Left lung (tissue), 10 donors: Measurements from ENCODE around the gene TRIM65. TPM values are rescaled to one million over a fixed set of nuclear protein-coding genes. Genes with fewer than 3 reads are reported as not detected.

Source experiments
- ATAC-seq: fragments of 200-7000 bp; cut with Tn5 transposase; one replicate; pipeline ENCODE4 v1.9.1; 2020; ENCODE audit warnings: moderate library complexity
- DNase-seq, 4 donors: peaks; one replicate each; pipeline ENCODE4 v3.0.0-alpha.2; 2013 to 2020
- H3K27ac ChIP-seq, 2 donors: fragments of 200-600 bp; sonication (generic) in 1 of 2; one replicate each; pipeline versions ENCODE4 v1.5.0 to v1.8.0; 2020 to 2021
- H3K27me3 ChIP-seq, 2 donors: fragments of 200-600 bp; sonication (generic) in 1 of 2; one replicate each; pipeline versions ENCODE4 v1.5.0 to v1.8.0; 2020 to 2021
- H3K36me3 ChIP-seq, 2 donors: fragments of 200-600 bp; sonication (generic) in 1 of 2; one replicate each; pipeline versions ENCODE4 v1.5.0 to v1.8.0; 2020 to 2021
- H3K4me1 ChIP-seq, 2 donors: fragments of 200-600 bp; one replicate each; pipeline ENCODE4 v1.8.0; 2021
- H3K4me3 ChIP-seq, 2 donors: fragments of 200-600 bp; sonication (generic) in 1 of 2; one replicate each; pipeline versions ENCODE4 v1.5.0 to v1.8.0; 2020 to 2021; ENCODE audit warnings: mild to moderate bottlenecking in 1 of 2
- H3K9me3 ChIP-seq, 2 donors: fragments of 200-600 bp; sonication (generic) in 1 of 2; one replicate each; pipeline versions ENCODE4 v1.5.0 to v1.8.0; 2020 to 2021
- intact Hi-C, 2 donors: fragments of 100-400 bp; cut with DNase I; formaldehyde crosslinking; loops; one replicate each; pipeline versions ENCODE4 v1.11.2 to v1.14.2; 2022
- polyA plus RNA-seq, 6 donors: library from polyadenylated mRNA; unstranded; fragments of 120-200 nt; gene quantifications; one replicate each; pipeline ENCODE4 v1.2.1, GENCODE V29; 2013; ENCODE audit not compliant: insufficient read length in 6 of 6
- total RNA-seq, 2 donors: library from RNA; stranded (reverse); fragmentation: NEBNext Ultra II Directional; extraction: Animal tissue kit (Norgen Biotek cat#: 25700); gene quantifications; one replicate each; pipeline ENCODE4 v1.2.1, GENCODE V29; 2021
- TF ChIP-seq, protein P1 (sequence below), 2 donors: fragments of 200-600 bp; sonication (generic) in 1 of 2; IDR thresholded peaks; one replicate each; pipeline versions ENCODE4 v1.5.0 to v1.8.0; 2021; ENCODE audit warnings: antibody characterized with exemption in 2 of 2
- donor health status: DM: no; HTN: yes; CAD: no.
- donor health status: DM: no; HTN: no; CAD: no.

TRIM65 gene
- total and polyA plus RNA-seq, 8 donors = 15.8 to 35.1 (median 20.0) TPM

DNA sequence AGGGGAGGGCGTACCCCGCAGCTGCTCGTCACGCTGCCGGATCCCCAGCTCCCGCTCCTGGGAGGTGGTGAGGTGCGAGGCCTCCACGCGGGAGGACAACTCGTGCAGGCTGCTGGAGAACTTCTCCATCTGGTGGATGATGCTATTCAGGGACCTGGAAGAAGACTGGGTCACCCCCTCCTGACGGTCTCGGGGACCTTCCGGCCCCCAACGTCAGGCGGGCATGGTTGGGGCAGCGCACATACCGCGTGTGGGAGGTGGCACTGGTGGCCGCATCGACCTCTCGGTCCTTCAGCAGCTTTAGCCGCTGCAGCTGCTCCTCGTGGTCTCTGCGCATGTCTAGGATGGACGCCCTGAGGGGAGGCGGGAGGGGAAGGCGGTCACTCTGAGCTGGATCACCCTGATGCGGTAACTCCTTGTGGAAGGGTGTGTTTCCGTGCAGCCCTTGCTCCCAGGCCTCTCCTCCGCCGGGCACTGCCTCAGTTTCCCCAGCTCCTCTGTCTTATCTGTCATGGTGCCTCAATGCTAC is 21.2 kb upstream of the TRIM65 start:
- intact Hi-C loops = no loop called here
- TF ChIP-seq, protein P1, sequence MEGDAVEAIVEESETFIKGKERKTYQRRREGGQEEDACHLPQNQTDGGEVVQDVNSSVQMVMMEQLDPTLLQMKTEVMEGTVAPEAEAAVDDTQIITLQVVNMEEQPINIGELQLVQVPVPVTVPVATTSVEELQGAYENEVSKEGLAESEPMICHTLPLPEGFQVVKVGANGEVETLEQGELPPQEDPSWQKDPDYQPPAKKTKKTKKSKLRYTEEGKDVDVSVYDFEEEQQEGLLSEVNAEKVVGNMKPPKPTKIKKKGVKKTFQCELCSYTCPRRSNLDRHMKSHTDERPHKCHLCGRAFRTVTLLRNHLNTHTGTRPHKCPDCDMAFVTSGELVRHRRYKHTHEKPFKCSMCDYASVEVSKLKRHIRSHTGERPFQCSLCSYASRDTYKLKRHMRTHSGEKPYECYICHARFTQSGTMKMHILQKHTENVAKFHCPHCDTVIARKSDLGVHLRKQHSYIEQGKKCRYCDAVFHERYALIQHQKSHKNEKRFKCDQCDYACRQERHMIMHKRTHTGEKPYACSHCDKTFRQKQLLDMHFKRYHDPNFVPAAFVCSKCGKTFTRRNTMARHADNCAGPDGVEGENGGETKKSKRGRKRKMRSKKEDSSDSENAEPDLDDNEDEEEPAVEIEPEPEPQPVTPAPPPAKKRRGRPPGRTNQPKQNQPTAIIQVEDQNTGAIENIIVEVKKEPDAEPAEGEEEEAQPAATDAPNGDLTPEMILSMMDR (IDR thresholded peaks at IDR 0.05) = no peak
- Histone ChIP-seq H3K9me3 (no peaks in the 10 kb centered on the region), H3K27ac (no peak overlapping the region), H3K4me1 (no peaks in the 10 kb centered on the region), H3K4me3 (no peak overlapping the region), H3K36me3 (peaks cover 0 to 20% of the 10 kb centered on the region in 2 donors), H3K27me3 (no peaks in the 10 kb centered on the region)
- no peak for ATAC-seq
- DNase-seq = no peak

DNA sequence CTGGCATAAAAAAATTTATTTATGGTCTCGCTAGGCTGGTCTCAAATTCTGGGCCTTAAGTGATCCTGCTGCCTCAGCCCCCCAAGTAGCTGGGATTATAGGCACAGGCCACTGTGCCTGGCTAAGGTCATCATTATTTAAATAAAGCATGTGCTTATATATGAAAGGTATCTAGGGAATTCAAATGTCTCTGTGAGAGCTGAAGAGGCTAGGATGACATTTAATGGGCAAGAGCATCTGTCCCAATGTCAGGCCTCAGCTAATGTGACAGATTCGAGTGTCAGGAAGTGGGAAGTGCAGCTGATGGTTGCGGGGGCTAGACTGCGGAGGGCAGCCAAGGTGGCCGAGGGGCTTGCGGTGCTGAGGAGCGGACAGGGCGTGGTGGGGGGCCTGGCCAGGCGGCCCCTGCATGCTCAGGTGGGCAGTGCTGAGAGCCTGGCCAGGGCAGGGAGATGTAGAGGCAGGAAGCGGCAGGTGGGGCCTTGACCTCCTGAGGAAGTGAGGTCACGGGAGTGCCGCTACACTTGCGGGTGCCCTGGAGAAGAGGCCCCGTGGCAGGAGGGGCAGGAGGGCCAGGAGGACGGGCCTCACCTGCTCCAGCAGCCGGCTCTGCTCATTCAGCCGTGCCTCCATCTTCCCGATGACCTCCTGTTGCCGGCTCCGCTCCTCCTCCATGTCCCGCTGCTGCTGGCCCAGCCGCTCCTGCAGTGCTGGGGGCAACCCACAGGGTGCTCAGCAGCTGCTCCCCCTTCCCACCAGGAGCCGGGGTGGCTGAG is 20.6 kb upstream of the TRIM65 start:
- ATAC-seq (no peak), DNase-seq (no peak)
- Histone ChIP-seq H3K36me3 (peaks cover 0 to 20% of the 10 kb centered on the region in 2 donors), H3K9me3 (no peaks in the 10 kb centered on the region), H3K4me3 (no peak overlapping the region), H3K27ac (no peak overlapping the region), H3K27me3 (no peaks in the 10 kb centered on the region), H3K4me1 (no peaks in the 10 kb centered on the region)
- intact Hi-C loops = no loop called here
- TF ChIP-seq, protein P1 (IDR thresholded peaks at IDR 0.05) = no peak

DNA sequence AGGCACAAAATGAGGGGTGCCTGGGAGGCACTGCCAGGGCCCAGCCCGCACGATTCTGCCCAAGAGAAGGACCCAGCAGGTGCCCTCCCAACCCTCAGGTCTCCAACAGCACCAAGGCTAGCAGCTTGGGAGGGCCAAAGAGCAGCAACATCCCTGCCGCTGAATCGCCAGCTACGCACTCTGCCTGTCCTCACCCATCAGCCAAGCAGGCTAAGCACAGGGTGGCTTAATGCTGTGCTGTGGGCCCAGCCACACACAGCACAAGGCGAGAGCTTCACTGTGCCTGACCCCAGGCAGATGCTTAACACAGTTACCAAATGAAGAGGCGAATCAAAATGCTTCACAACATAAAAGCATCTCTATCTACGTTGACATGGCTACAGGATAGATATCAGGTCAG is 18.5 kb upstream of the TRIM65 start:
- peaks cover 0 to 20% of the 10 kb centered on the region in 2 donors for H3K36me3 ChIP-seq
- H3K4me3 ChIP-seq = no peak overlapping the region
- no peaks in the 10 kb centered on the region for H3K27me3 ChIP-seq
- H3K9me3 ChIP-seq = no peaks in the 10 kb centered on the region
- ATAC-seq = no peak
- intact Hi-C loops = no loop called here
- no peak for DNase-seq
- peaks cover 2 to 6% of the 10 kb centered on the region in 2 donors for H3K4me1 ChIP-seq
- H3K27ac ChIP-seq = no peak overlapping the region
- TF ChIP-seq, protein P1 (IDR thresholded peaks at IDR 0.05) = no peak

DNA sequence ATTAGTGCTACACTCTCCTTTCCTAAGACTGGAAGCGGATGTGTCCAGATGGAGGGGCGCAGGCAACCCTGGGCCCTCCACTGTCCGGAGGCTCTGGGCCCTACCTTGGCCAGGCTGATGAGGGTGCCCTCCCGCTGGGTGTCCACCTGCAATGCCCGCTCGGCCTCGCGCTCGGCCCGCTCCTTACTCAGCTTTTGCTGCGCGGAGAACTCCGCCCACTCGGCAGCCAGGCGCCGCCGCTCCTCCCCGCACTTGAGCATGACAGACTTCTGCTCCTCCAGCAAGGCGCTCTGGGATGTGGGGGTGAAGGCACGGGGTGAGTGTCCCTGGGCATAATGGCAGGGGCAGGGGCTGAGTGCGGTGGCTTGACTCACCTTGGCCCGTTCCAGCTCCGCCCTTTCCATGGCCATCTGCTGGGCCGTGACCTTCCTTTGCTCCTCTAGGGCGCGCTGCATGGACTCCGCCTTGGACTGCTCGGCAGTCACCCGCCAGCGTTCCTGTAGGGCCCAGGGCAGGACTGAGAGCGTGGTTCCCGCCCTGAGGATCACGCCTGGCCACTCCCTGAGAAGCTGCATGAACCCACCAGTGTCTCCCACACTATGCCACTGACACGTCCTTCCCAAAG is 18.0 kb upstream of the TRIM65 start:
- H3K9me3 ChIP-seq = no peaks in the 10 kb centered on the region
- TF ChIP-seq, protein P1 (IDR thresholded peaks at IDR 0.05) = no peak
- H3K4me1 ChIP-seq = peaks cover 4 to 11% of the 10 kb centered on the region in 2 donors
- no peak for ATAC-seq
- no peak overlapping the region for H3K4me3 ChIP-seq
- no peak overlapping the region for H3K27ac ChIP-seq
- intact Hi-C loops = no loop called here
- no peaks in the 10 kb centered on the region for H3K27me3 ChIP-seq
- peaks cover 0 to 20% of the 10 kb centered on the region in 2 donors for H3K36me3 ChIP-seq
- no peak for DNase-seq

DNA sequence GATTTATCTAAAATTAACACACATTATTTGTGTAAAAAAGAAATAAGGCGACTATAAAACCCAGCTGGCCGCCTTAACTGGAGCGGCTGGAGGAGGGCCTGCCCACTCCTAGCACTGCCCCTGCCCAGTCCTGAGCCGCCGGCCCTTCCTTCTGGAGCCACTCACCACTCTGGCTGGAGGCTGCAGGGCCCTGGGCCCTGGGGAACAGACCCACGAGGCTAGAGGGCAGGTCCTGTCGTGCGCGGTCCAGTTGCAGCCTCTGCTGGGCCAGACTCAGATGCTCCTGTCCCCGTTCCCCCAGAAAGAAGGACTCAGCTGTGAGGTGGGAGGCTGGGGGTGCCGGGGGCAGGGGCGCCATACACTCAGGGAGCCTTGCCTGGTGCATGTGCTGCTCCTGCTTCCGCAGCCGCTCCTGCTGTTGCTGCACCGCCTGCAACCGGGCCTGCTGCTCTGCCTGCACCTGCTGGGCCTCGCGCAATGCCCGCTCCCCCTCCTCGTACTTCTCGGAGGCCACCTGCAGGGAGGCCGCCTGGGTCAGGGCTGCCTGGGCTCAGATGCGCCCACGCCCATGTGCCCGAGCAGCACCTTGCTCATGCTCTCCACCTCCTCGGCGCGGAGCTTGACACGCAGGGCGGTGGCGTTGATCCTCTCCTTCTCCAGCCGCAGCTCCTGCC is 16.9 kb upstream of the TRIM65 start:
- H3K36me3 ChIP-seq = peaks cover 0 to 20% of the 10 kb centered on the region in 2 donors
- H3K4me3 ChIP-seq = no peak overlapping the region
- H3K9me3 ChIP-seq = no peaks in the 10 kb centered on the region
- DNase-seq = no peak
- H3K27me3 ChIP-seq = no peaks in the 10 kb centered on the region
- TF ChIP-seq, protein P1 (IDR thresholded peaks at IDR 0.05) = no peak
- H3K4me1 ChIP-seq = peaks cover 4 to 12% of the 10 kb centered on the region in 2 donors
- no peak overlapping the region for H3K27ac ChIP-seq
- intact Hi-C loops = no loop called here
- ATAC-seq = no peak
